ENCODE measurements around the gene GRM4.

Gene GRM4

DNA sequence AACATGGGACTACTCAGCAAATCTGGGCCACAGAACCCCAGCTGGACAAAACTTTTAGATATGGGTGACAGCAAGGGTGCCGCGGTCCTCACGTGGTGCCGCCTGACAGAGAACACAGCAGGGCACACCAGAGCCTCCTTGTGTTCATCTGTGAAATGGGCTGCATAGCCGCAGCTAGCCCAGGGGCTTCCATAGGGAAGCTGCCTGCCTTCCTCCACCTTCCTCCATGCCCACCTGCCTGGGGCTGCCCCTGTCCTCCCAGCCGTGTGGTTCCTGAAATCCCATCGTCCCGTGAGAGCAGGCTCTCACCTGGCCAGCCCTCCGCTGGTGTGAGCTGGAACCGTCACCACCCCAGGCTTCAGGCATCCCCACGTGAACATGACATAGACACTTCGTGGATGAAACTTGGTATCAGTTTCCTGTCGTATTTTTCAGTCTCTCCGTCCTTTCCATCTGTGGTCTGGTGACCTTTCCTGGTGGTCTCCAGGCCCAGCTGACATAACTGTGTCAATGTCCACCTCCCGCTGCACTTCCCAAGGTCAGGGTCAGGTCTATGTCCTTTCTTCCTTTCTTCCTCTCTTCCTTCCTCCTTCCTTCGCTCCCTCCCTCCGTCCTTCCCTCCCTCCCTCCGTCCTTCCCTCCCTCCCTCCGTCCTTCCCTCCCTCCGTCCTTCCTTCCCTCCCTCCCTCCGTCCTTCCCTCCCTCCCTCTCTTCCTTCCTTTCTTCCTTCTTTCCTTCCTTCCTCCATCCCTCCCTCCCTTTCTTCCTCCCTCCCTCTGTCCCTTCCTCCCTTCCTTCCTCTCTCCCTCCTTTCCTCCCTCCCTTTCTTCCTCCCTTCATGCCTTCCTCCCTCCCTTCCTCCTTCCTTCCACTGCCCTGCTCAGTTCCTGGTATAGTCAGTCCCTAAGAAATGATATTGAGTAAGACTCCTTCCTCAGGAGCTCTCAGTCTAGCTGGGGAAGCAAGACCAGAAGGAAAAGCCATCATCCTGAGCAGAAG, 78.8 kb downstream of the GRM4 start:
- in situ Hi-C loops (cut with MboI; ENCODE audit: low sequenced_read_pairs), result no loop called here

DNA sequence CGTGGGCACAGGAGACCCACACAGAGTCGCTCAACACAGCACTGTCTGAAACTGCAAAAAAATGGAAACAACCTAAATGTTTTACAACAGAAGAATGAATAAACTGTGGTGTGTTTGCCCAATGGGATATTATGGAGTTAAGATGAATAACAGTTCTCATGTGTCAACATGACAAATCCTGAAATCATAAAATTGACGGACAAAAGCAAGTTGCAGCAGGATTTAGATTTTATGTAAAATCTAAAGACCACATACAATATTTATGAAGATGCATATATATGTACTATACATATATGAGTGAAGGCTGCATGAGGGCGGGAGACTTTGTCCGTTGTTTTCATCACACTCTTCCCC, 79.7 kb downstream of the GRM4 start:
- in situ Hi-C loops (cut with MboI; ENCODE audit: low sequenced_read_pairs), result no loop called here

DNA sequence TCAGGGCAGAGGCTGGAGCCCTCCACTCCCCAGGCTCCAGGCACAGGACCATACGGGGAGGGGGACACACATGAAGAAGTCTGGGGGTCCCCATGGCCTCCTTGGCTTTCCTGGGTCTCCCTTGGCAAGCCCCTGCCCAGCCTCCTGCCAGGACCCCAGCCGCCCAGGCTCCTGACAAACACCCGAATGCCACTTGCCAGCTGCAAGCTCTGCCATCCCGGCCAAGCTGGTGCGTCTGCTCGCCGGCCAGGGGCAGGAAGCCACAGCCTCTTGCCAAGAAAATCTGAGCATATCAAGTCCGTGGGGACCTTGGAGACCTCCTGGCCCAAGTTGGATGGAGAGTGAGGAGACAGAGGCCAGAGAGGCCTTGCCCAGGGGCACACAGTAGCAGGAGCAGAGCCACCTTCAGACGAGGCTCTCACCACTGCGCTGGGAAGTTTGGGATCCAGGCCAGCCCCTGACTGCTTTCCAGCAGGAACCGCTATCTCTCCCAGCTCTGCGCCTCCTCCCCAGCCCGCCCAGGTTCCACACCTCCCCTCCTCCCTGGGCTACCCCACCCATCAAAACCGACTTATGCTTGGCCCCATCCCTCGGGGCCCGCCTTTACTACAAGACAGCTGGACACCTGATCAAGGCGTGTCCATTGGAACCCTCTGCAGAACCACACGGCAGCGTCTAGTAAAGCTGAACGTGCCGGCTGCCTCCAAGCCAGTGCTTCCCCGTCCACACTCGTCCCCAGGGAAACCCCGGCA, 80.2 kb downstream of the GRM4 start:
- in situ Hi-C loops (cut with MboI; ENCODE audit: low sequenced_read_pairs), result no loop called here

DNA sequence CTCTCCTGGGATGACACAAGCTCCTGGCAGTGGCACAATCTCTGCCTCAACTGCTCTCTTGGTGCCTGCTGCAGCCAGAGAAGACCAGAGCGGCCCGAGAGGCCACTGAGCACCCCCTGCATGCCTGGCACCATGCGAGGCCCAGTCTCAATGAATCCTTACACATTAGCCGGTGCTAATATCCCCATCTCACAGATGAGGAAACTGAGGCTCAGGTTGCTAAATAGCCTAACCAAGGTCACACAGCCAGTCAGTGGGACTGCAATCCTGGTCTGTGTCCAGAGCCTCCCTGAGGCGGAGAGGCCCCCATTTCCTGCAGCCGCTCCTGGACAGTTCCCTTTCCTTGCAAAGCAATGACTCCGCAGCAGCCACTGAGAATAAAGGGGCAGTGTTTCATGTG, 81.2 kb downstream of the GRM4 start:
- in situ Hi-C loops (cut with MboI; ENCODE audit: low sequenced_read_pairs), result no loop called here

DNA sequence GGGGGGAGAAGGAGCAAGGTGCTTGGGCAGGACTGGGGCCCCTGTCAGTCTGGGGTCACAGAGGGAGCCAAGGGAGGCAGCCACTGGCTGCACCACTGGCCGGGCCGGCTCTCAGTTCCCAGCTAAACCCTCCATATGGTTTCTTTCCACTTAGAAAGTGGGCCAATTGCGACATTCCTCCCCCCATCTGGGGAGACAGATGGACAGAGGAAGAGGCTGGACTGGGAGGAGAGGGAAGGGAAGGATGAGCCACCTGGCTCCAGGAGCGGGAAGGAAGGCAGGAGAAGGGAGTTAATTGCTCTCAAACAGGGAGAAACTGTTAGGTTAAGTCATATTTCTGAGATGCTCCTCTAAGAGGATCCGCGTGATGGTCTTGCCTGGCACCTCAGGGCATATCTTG, 82.2 kb downstream of the GRM4 start:
- in situ Hi-C loops (cut with MboI; ENCODE audit: low sequenced_read_pairs), result no loop called here

DNA sequence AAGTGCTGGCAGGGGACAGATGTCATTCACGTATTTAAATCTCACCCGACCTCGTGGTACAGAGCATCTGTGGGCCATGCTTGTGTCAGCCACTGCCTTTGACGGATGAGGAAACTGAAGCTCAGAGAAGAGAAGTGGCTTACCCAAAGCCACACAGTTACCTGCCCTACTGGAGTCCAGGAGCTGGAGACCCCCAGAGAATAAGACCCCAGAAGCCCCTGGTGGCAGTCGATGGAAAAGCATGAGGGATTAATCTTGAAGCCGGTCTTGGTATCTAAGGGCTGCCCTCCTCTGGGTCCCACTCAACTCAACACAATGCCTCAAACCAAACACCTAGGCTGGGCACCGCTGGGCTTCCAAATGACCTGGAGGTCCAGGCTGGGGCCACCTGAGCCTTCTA, 83.1 kb downstream of the GRM4 start:
- in situ Hi-C loops (cut with MboI; ENCODE audit: low sequenced_read_pairs), result no loop called here

DNA sequence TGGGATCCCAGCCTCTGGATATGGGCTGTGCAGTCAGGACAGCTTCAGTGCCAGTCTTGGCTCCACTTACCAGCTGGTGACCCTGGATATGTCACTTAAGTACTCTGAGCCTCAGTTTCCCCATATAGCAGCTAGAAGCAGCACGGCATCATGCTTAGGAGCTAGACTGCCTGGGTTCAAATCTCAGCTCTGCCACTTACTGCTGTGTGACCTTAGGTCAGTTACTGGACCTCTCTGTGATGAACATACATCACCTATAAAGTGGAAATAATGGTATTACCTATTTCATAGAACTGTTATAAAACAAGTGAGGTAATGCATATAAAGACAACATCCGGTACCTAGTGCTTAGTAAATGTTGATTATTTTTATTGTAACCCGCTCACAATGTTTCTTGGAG, 83.7 kb downstream of the GRM4 start:
- in situ Hi-C loops (cut with MboI; ENCODE audit: low sequenced_read_pairs), result no loop called here

DNA sequence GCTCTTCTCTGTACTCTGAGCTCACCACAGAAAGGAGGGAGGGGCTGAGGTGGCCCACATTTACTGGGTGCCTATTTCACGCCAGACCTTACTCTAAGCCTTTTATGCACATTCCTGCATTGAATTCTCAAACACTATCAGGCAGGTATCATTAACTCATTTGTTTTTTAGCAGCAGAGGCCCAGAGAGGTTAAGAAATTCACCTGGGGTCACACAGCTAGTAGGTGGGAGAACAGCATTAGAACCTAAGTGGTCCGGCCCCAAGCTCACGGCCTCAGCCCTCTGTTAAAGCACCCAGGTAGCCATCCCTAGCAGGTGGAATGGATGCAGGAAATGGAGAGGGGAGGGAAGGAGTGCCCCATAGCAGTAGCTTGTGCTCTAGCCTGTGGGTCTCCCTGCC, 84.5 kb downstream of the GRM4 start:
- in situ Hi-C loops (cut with MboI; ENCODE audit: low sequenced_read_pairs), result no loop called here

DNA sequence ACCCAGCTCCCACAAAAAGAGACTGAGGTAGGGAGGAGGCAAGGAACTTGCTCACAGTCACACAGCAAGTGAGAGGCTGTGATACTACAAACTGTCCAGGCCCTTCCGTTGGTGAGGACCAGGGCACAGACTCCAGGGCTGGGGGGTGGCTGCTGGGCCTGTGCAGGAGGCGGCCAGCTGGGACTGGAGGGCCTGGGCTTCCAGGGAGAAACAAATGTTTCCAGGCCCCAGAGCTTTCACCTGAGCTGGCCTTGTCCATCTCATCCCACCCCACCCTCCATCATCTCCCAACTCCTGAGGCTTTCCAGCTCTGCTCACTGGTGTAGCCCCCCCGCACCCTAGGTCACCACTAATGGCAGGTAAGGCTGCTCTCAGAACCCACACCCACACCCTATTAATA, 86.0 kb downstream of the GRM4 start:
- in situ Hi-C loops (cut with MboI; ENCODE audit: low sequenced_read_pairs), result no loop called here

DNA sequence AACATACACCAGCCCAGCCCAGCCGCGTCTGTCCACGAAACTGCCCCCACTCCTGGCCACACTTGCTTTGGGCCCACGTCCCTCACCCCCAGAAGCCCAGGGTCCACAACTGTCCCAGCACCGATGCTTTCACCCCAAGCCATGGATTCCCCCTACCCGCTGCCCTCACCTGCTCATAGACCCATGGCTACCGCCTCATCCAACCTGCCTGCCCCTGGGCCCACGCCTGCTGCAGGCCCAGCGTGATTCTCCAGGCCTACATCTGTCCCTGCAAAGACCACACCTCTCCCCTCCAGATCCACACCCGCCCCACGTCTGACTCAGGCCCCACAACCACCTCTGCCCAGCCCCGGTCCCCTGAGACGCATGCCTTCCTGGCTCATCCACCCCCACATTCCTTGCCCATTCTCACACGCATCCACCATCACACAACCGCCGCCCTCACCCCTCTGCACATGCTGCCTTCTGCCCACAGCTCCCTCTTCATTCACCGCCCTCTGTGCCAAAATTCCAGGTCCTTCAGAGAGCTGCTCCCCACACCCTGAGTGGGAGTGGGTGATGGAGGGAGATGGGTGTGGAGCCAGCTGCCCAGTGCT, 86.7 kb downstream of the GRM4 start:
- in situ Hi-C loops (cut with MboI; ENCODE audit: low sequenced_read_pairs), result no loop called here

DNA sequence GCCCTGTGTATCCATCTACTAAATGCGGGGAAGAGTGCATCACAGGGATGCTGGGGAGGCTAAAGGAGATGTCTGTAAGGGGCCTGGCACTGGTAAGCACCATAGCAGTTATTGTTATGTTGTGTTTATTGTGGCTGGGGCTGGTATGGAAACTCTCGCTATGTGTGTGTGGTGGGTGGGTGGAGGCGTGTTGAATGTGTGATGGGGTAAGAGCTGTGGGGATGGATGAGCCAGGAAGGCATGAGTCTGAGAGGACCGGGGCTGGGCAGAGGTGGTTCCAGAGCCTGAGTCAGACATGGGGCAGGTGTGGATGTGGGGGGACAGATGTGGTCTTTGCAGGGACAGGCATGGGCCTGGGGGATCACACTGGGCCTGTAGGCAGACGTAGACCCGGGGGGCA, 88.1 kb downstream of the GRM4 start:
- in situ Hi-C loops (cut with MboI; ENCODE audit: low sequenced_read_pairs), result no loop called here

DNA sequence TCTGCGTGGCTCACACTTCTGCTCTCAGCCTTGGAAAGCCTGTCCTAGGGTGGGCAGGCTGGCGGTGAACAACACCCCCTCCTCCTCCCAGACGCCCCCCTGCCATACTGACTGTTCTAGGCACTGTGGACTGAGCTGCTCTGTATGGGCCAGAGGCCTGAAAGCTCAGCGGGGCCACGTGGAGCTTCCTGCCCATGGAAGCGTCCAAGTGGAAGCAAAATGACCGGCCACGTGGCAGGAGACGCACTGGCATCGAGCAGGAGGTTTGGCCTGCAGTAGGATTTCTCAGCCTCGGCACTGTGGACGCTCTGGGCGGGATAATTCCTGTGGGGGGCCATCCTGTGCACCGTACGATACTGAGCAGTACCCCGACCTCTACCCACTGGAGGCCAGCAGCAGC, 88.7 kb downstream of the GRM4 start:
- in situ Hi-C loops (cut with MboI; ENCODE audit: low sequenced_read_pairs), result no loop called here

DNA sequence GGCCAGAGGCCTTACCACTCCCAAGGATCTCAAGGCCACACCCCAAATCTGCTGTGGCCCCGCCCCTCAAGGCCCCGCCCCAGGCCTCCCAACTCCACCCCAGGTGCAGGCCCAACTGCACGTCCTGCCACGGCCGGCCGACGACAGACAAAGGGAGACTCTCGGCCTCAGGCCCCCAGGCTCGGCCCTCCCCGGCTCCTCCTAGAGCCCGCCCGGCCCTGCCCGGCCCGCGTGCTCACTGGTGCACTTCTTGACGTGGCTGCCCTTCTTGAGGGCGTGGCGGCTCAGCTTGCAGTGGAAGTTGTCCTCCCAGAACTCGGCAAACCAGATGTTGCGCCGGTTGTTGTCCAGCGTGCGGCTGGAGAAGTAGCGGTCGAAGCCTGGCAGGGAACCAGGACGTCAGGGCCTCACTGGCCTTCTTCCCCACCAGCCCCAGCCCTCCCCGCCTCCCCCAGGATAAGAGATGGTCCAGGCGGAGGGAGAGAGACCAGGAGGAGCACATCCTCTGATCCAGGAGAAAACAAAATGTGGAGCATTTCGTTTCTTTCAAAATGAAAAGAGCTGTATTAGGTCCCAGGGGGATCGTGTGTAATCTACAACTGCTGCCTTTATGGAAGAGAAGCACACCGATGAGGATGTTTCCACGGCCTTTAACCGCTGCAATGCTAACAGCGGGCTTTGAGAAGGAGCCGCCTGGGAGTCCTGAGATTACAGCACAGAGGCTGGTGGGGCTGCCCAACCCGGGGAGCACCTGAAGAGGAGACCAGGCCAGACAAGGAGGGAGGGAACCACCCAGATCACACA, 89.4 kb downstream of the GRM4 start:
- in situ Hi-C loops (cut with MboI; ENCODE audit: low sequenced_read_pairs), result no loop called here

DNA sequence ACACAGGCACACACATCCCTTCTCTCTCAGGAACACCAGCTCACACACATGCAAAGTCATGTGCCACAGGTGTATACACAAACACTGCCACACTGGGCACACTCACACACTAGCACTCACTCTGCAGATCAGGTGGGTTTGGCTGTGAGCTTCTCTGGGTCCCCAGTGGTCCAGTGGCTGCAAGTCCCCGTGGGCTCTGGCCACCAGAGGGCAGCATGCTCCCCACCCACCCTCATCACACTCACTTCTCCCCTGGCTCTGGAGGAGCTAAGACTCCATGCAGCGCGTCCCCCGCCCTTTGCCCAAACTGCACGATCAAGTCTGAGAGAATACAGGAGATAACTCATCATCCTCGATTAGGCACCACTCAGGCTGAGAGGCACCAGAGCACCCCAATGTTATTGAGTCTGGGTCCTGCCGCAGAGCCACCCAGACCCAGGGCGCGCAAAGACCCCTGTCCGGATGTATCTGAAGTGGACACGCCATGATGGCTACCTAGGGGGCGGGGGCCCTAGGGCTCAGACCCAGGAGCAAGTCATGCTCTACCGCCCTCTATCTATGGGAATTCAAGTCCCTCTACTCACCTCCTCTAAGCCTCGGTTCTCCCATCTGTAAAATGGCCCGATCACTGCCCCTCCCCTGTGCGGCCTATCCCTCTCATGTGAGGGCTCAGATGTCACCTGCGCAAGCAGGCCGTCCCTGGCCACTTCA, 90.5 kb downstream of the GRM4 start:
- in situ Hi-C loops (cut with MboI; ENCODE audit: low sequenced_read_pairs), result no loop called here

DNA sequence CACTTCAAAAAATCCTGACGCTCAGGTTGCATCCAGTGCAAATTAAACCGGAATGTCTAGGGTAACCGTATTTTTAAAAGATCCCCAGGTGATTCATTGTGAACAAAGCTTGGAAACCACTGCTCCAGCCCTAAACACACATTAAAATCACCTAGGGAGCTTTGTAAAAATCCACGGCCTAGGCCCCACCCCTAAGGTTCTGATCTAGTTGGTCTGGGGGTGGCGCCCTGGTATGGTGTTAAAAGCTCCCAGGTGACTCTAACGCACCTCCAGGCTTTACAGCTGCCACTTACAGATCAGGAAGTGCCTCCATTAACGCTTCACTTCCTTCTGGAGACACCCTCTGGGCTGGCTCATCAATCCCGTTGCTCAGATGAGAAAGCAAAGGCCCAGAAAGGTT, 92.2 kb downstream of the GRM4 start:
- in situ Hi-C loops (cut with MboI; ENCODE audit: low sequenced_read_pairs), result no loop called here

DNA sequence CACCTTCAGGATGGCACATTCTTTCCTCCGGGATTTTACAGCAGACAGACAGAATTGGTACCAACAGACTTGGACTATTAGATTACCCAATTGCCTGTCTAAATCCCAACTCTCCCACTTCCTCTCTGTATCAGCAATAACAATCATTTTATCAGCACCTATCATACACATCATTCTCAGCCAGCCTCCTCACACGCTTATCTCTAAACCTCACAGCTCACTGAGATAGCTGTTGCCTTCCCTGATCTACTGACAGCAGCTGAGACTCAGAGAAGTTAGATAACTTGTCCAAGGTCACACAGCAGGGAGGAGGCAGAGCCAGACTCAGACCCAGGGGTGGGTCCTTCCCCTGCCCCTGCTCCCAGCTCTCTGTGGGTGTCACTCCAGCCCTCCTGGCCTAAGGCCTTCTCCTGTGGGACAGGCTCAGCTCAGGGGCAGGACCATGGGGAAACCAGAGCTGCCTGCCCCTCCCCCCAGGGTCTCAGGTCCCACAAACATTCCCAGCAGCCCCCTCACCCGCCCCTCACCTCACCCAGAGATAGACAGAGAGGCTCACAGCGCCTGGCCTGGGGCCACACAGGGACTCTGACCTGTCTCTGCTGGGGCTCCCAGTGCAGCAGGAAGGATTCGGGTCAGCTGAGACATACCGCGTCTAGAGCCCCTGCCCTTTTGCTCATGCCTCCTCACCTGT, 92.8 kb downstream of the GRM4 start:
- in situ Hi-C loops (cut with MboI; ENCODE audit: low sequenced_read_pairs), result no loop called here

DNA sequence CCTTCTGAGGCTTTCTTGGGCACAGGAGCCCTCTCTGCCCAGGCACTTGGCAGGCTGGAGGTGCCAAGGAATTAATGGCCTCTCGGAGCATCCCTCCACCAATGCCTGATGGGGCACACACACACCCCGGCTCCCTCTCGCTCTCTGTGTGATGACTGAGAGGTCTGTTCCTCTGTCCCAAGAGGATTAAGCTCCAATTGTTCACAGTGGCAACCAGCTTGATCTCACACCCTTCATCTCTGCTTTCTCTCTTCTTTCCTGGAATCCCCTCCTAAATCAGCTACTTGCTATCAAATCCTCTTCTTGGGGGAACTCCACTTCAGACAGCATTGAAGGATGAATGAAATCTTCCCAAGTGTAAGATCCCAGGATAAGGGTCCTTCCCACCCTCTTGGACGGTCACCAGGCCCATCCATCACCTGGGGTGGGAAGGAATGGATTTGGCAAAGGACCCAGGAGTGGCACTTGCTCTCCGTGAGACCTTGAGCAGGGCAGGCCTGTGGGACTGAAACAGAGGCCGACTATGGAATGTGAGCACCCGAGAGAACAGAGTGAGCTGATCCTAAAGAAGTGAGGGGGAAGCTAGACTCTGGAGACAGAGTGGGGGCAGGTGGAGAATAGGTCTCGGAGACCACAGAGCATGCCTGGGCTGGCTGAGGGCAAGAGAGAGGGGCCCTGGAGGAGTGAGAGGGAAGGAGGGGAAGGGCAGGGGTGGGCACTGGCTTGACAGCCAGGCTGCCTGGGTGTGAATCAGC, 93.6 kb downstream of the GRM4 start:
- in situ Hi-C loops (cut with MboI; ENCODE audit: low sequenced_read_pairs), result no loop called here

DNA sequence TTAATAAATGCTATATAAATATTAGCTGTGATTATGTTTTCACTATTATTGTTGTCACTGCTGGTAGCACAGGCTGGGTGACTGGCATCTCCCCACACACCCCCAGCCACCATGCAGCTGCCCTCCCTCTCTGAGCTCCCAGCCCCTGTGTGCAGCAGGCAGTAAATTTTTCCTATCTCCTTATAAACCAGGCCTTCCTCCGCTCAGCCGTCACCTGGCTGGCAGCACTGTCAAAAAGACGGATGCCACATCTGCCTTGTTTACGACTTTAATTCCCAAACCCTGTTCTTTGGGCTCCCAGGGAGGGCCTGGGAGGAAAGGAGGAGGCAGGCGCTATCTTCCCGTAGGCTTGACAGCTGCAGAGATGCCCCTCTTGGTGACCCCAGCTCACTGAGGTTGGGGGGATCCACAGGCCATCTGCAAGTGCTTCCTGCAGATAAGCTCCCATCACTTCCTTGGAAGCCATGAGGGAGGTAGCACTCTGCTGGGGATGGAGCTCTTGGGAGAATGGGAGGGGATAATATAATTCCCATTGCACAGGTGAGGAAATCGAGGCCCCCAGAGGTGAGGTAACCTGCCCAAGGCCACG, 94.5 kb downstream of the GRM4 start:
- in situ Hi-C loops (cut with MboI; ENCODE audit: low sequenced_read_pairs), result no loop called here

DNA sequence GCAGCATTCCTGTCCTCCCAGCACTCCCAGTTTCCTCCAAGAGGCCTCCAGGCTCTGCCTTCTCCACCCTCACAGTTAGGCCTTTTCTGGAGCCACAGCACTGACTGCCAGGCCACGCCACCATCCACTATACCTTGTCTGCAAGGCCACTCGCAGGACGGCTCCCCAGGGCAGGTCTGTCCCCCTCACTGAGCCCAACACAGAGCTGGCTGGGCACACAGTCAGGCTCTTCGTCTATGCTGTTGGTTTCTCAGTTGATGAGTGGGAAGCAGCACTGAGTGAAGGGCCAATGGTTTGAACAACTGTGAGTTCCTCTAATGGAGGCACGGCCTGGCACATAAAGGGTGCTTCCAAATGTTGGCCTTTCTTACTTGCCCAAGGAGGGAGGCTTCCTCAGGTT, 95.2 kb downstream of the GRM4 start:
- in situ Hi-C loops (cut with MboI; ENCODE audit: low sequenced_read_pairs), result no loop called here

Measured in HL-60/S4 treated with retinoic acid at 250 ng/mL for 4 days and 3 days (cell line).